ENCODE measurements around the gene WDPCP. TPM values are rescaled to one million over a fixed set of nuclear protein-coding genes. Genes with fewer than 3 reads are reported as not detected.

Gene WDPCP
- total and polyA plus RNA-seq, 2 of the 8 experiments (the other 6 are each of a cell fraction or from before 2014, with no cell fraction given): 9.3 to 25.8 TPM

GRCh38 chr2:63261137-63261621 is 327.1 kb downstream of the WDPCP start (continued):
- no peak for TF ChIP-seq HDAC2 (IDR thresholded peaks at IDR 0.05; ENCODE audit: borderline replicate concordance in 1 of 2, low read depth in 2 of 2, low read length in 2 of 2)
- no peak for TF ChIP-seq SRF (IDR thresholded peaks at IDR 0.05; ENCODE audit: low read depth, low read length)
- TF ChIP-seq POLR2AphosphoS5 (IDR thresholded peaks at IDR 0.05; ENCODE audit: low read depth, low read length): no peak
- TF ChIP-seq POLR2A (IDR thresholded peaks at IDR 0.05; ENCODE audit: control extremely low read depth in 1 of 2, low read depth in 2 of 2, low read length in 2 of 2): no peak
